Left ventricle myocardium superior (tissue), 1 donor: ENCODE results near the gene NAA15. TPM values are rescaled to one million over a fixed set of nuclear protein-coding genes. Genes with fewer than 3 reads are reported as not detected.
"Not testable (repeated sequence)": the region's sequence is repeated elsewhere in the genome, so short reads cannot be mapped to it uniquely, and the experiment has no call there.

ENCODE experiments used
- ATAC-seq: fragments of 200-7000 bp; cut with Tn5 transposase; one replicate; pipeline ENCODE4 v1.9.1; 2020; ENCODE audit warnings: mild to moderate bottlenecking, moderate library complexity
- DNase-seq: peaks from one replicate; pipeline ENCODE4 v3.0.0-alpha.2; 2020
- intact Hi-C: fragments of 100-400 bp; cut with micrococcal nuclease; formaldehyde crosslinking; loops from one replicate; pipeline ENCODE4 v1.11.0; 2022
- total RNA-seq: library from RNA; stranded (reverse); fragmentation: NEBNext Ultra II Directional; extraction: Animal tissue kit (Norgen Biotek cat#: 25700); gene quantifications from one replicate; pipeline ENCODE4 v1.2.1, GENCODE V29; 2021
- donor health status: DM: no; HTN: yes; CAD: no; lungs with severe emphysema.

Gene NAA15
- total RNA-seq, 1 donor from 2014 or later: 36.1 TPM

GRCh38 chr4:139464512-139464911 lies 163.2 kb downstream of the NAA15 start:
- ATAC-seq, intact Hi-C loops, DNase-seq: not testable (repeated sequence)

GRCh38 chr4:139465922-139466321 lies 164.6 kb downstream of the NAA15 start:
- intact Hi-C loops: no loop called here
- no peak for DNase-seq
- no peak for ATAC-seq

GRCh38 chr4:139468756-139469155 lies 167.5 kb downstream of the NAA15 start:
- ATAC-seq, DNase-seq, intact Hi-C loops: not testable (repeated sequence)

GRCh38 chr4:139469216-139469615 lies 167.9 kb downstream of the NAA15 start:
- DNase-seq (no peak), ATAC-seq (no peak)
- intact Hi-C loops: no loop called here

Other genes with a start within 250 kb of the NAA15 start
- gene ELF2, start 124.3 kb upstream of the NAA15 start, total RNA-seq: 44.7 TPM
- 0.62 TPM for gene MGARP, start 21.3 kb upstream of the NAA15 start, total RNA-seq
- 246 TPM for gene NDUFC1, start 972 bp downstream of the NAA15 start, total RNA-seq
- 6.3 TPM for gene RAB33B, start 152.6 kb downstream of the NAA15 start, total RNA-seq